Activated T-cell treated with anti-CD3 and anti-CD28 coated beads for 48 hours (primary cell): ENCODE data around the gene RECQL.
"Not testable (repeated sequence)": the region's sequence is repeated elsewhere in the genome, so short reads cannot be mapped to it uniquely, and the experiment has no call there.

Experiments used
- DNase-seq: peaks from one replicate; pipeline ENCODE4 v3.0.0-alpha.2; 2020; ENCODE audit warnings: low read depth

RECQL gene

GRCh38 chr12:21419009-21419699 is 82.3 kb downstream of the RECQL start:
- DNase-seq, result not testable (repeated sequence)
